Myocyte (in vitro differentiated cells): ENCODE results near the gene LAMTOR1. TPM values are rescaled to one million over a fixed set of nuclear protein-coding genes. Genes with fewer than 3 reads are reported as not detected.

Experiments
- microRNA-seq: library from miRNA; unstranded; fragments of <30 nt; microRNA quantifications from one replicate; pipeline ENCODE4, GENCODE V29; 2016
- total RNA-seq: library from RNA; depleted of rRNA; stranded (reverse); fragments of >200 nt; gene quantifications from 2 replicates; pipeline ENCODE4 v1.2.3, GENCODE V29; 2014

The LAMTOR1 gene
- total RNA-seq, 1 donor from 2014 or later: 118 TPM

Small RNA genes within 50 kb of the gene (microRNA-seq; reads per million reads assigned to microRNA genes)
- not detected for gene MIR3165

Other genes starting within 250 kb of the LAMTOR1 start
- not detected in 2 replicates for gene DEFB131B, start 224.8 kb downstream of the LAMTOR1 start, total RNA-seq
- 2.7 and 3.0 TPM in 2 replicates for gene XNDC1N, start 174.7 kb downstream of the LAMTOR1 start, total RNA-seq
- 45.3 and 54.3 TPM in 2 replicates for gene RNF121, start 174.3 kb downstream of the LAMTOR1 start, total RNA-seq
- 2.4 and 4.1 TPM in 2 replicates for gene IL18BP, start 104.4 kb downstream of the LAMTOR1 start, total RNA-seq
- gene NUMA1, start 22.8 kb downstream of the LAMTOR1 start, total RNA-seq: 177 and 218 TPM in 2 replicates
- gene LRRC51, start 22.4 kb downstream of the LAMTOR1 start, total RNA-seq: 2.7 and 4.0 TPM in 2 replicates
- gene TOMT, start 2.6 kb upstream of the LAMTOR1 start, total RNA-seq: not detected in 2 replicates
- gene ANAPC15, start 9.4 kb upstream of the LAMTOR1 start, total RNA-seq: 23.1 and 25.3 TPM in 2 replicates
- not detected in 2 replicates for gene FOLR3, start 32.4 kb upstream of the LAMTOR1 start, total RNA-seq
- gene FOLR1, start 88.8 kb upstream of the LAMTOR1 start, total RNA-seq: 34.8 and 39.0 TPM in 2 replicates
- gene FOLR2, start 113.5 kb upstream of the LAMTOR1 start, total RNA-seq: not detected in 2 replicates
- 490 and 646 TPM in 2 replicates for gene INPPL1, start 121.5 kb upstream of the LAMTOR1 start, total RNA-seq
- not detected in 2 replicates for gene PHOX2A, start 140.9 kb upstream of the LAMTOR1 start, total RNA-seq